ENCODE results near the gene SCG5.

SCG5 gene

GRCh38 chr15:32637704-32638103, 3.8 kb upstream of the SCG5 start:
- TF ChIP-seq CTCF (IDR thresholded peaks at IDR 0.05; ENCODE audit: control insufficient read depth, extremely low read depth, insufficient read depth), result no peak
- DNase-seq (ENCODE audit: low read depth), result no peak
- H3K4me3 ChIP-seq (ENCODE audit: low read depth, low read length), result no peak overlapping the region

- no peak overlapping the region for H3K4me3 ChIP-seq (ENCODE audit: low read depth, low read length)
These were observed 1.3 kb downstream of the SCG5 start for GRCh38 chr15:32642667-32643435.

GRCh38 chr15:32643907-32644445, 2.5 kb downstream of the SCG5 start:
- no peak for DNase-seq (ENCODE audit: low read depth)
- H3K4me3 ChIP-seq (ENCODE audit: low read depth, low read length), result no peak overlapping the region
- no peak for TF ChIP-seq CTCF (IDR thresholded peaks at IDR 0.05; ENCODE audit: control insufficient read depth, extremely low read depth, insufficient read depth)

More at GRCh38 chr15:32642667-32643435, 1.3 kb downstream of the SCG5 start:
- no peak for TF ChIP-seq CTCF (IDR thresholded peaks at IDR 0.05; ENCODE audit: control insufficient read depth, extremely low read depth, insufficient read depth)
- no peak for DNase-seq (ENCODE audit: low read depth)

- H3K4me3 ChIP-seq (ENCODE audit: low read depth, low read length), result no peak overlapping the region
- TF ChIP-seq CTCF (IDR thresholded peaks at IDR 0.05; ENCODE audit: control insufficient read depth, extremely low read depth, insufficient read depth), result no peak
- no peak for DNase-seq (ENCODE audit: low read depth)
These were observed 4.8 kb downstream of the SCG5 start for GRCh38 chr15:32646291-32646690.

- no peak overlapping the region for H3K4me3 ChIP-seq (ENCODE audit: low read depth, low read length)
- DNase-seq (ENCODE audit: low read depth), result no peak
- TF ChIP-seq CTCF (IDR thresholded peaks at IDR 0.05; ENCODE audit: control insufficient read depth, extremely low read depth, insufficient read depth), result peak; percentile 54
These were observed 7.8 kb downstream of the SCG5 start for GRCh38 chr15:32649342-32649741.

GRCh38 chr15:32651229-32651837, 9.8 kb downstream of the SCG5 start:
- no peak overlapping the region for H3K4me3 ChIP-seq (ENCODE audit: low read depth, low read length)
- peak; percentile 86 for TF ChIP-seq CTCF (IDR thresholded peaks at IDR 0.05; ENCODE audit: control insufficient read depth, extremely low read depth, insufficient read depth)
- DNase-seq (ENCODE audit: low read depth), result no peak

Measured in LNCaP clone FGC (cell line).